ENCODE results near the gene RBM15B.
"Not testable (repeated sequence)": the region's sequence is repeated elsewhere in the genome, so short reads cannot be mapped to it uniquely, and the experiment has no call there.

The RBM15B gene

GRCh38 chr3:51384055-51384725 is 6.9 kb upstream of the RBM15B start:
- H3K4me1 ChIP-seq (ENCODE audit: control insufficient read depth, insufficient read depth, low read length), result peaks cover 13% of the 10 kb centered on the region
- no peaks in the 10 kb centered on the region for H3K9me3 ChIP-seq (ENCODE audit: control insufficient read depth, low read length)
- H3K36me3 ChIP-seq (ENCODE audit: control insufficient read depth, insufficient read depth, low read length), result peaks cover 19% of the 10 kb centered on the region
- no peaks in the 10 kb centered on the region for H3K27me3 ChIP-seq (ENCODE audit: control insufficient read depth, insufficient read depth, low read length, poor library complexity, severe bottlenecking)
- H3K27ac ChIP-seq (ENCODE audit: insufficient read depth, low read depth, low read length, poor library complexity, severe bottlenecking), result peak overlapping the region; percentile 93
- peak overlapping the region; percentile 98 for H3K4me3 ChIP-seq (ENCODE audit: insufficient read depth, low read depth, low read length)
- WGBS, 2 experiments, result 1% methylated on average over 29 of the region's 29 CpGs

- Histone ChIP-seq H3K9me3 (ENCODE audit: control insufficient read depth, low read length) (no peaks in the 10 kb centered on the region), H3K27me3 (ENCODE audit: control insufficient read depth, insufficient read depth, low read length, poor library complexity, severe bottlenecking) (no peaks in the 10 kb centered on the region), H3K4me1 (ENCODE audit: control insufficient read depth, insufficient read depth, low read length) (peaks cover 13% of the 10 kb centered on the region), H3K27ac (ENCODE audit: insufficient read depth, low read depth, low read length, poor library complexity, severe bottlenecking) (peak within 1 kb of the TSS; percentile 93), H3K4me3 (ENCODE audit: insufficient read depth, low read depth, low read length) (peak within 1 kb of the TSS; percentile 98), H3K36me3 (ENCODE audit: control insufficient read depth, insufficient read depth, low read length) (peaks cover 22% of the 10 kb centered on the region)
- 1% methylated on average over 65 of the region's 65 CpGs for WGBS, 2 experiments
Observed at GRCh38 chr3:51384726-51385473, 6.2 kb upstream of the RBM15B start, which contains the start of gene MANF. Gene MANF (plus strand): TSS chr3:51385291. CDS start chr3:51385343, 52 bp downstream.

- WGBS, 2 experiments, result 5% methylated on average over 18 of the region's 18 CpGs
- peaks cover 13% of the 10 kb centered on the region for H3K4me1 ChIP-seq (ENCODE audit: control insufficient read depth, insufficient read depth, low read length)
- peaks cover 28% of the 10 kb centered on the region for H3K36me3 ChIP-seq (ENCODE audit: control insufficient read depth, insufficient read depth, low read length)
- no peaks in the 10 kb centered on the region for H3K27me3 ChIP-seq (ENCODE audit: control insufficient read depth, insufficient read depth, low read length, poor library complexity, severe bottlenecking)
- H3K4me3 ChIP-seq (ENCODE audit: insufficient read depth, low read depth, low read length), result peak overlapping the region; percentile 98
- H3K9me3 ChIP-seq (ENCODE audit: control insufficient read depth, low read length), result no peaks in the 10 kb centered on the region
- H3K27ac ChIP-seq (ENCODE audit: insufficient read depth, low read depth, low read length, poor library complexity, severe bottlenecking), result no peak overlapping the region
Observed at GRCh38 chr3:51385621-51386091, 5.4 kb upstream of the RBM15B start.

- WGBS, 2 experiments, result 63 to 79% methylated on average over 8 of the region's 8 CpGs
- Histone ChIP-seq H3K36me3 (ENCODE audit: control insufficient read depth, insufficient read depth, low read length) (peaks cover 28% of the 10 kb centered on the region), H3K27ac (ENCODE audit: insufficient read depth, low read depth, low read length, poor library complexity, severe bottlenecking) (no peak overlapping the region), H3K4me1 (ENCODE audit: control insufficient read depth, insufficient read depth, low read length) (peaks cover 13% of the 10 kb centered on the region), H3K4me3 (ENCODE audit: insufficient read depth, low read depth, low read length) (peak overlapping the region; percentile 98), H3K27me3 (ENCODE audit: control insufficient read depth, insufficient read depth, low read length, poor library complexity, severe bottlenecking) (no peaks in the 10 kb centered on the region), H3K9me3 (ENCODE audit: control insufficient read depth, low read length) (no peaks in the 10 kb centered on the region)
Observed at GRCh38 chr3:51386159-51386851, 4.8 kb upstream of the RBM15B start.

DNA sequence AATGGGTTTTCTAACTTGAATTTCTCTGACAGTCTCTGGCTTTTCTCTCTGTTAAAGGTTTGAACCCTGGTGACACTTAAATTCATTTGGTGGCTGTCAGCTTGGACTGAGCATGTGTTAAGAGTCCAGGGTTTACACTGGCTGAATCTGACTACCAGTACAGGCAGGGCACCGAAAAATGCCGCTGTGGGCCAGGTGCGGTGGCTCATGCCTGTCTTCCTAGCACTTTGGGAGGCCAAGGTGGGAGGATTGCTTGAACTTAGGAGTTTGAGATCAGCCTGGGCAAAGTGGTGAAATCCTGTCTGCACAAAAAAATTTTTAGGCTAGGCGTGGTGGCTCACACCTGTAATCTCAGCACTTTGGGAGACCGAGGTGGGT is 4.2 kb upstream of the RBM15B start:
- H3K27ac ChIP-seq (ENCODE audit: insufficient read depth, low read depth, low read length, poor library complexity, severe bottlenecking), result no peak overlapping the region
- H3K4me3 ChIP-seq (ENCODE audit: insufficient read depth, low read depth, low read length), result no peak overlapping the region

DNA sequence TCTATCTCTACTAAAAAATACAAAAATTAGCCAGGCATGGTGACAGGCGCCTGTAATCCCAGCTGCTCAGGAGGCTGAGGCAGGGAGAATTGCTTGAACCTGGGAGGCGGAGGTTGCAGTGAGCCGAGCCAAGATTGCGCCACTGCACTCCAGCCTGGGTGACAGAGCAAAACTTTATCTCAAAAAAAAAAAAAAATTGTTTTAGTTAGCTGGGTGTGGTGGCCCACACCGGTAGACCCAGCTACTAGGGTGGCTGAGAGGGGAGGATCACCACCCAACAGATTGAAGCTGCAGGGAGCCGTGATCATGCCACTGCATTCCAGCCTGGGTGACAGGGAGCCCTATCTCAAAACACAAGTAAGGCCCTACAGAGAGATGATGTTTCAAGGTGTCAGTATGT is 3.8 kb upstream of the RBM15B start:
- not testable (repeated sequence) for H3K27me3 ChIP-seq (ENCODE audit: control insufficient read depth, insufficient read depth, low read length, poor library complexity, severe bottlenecking); H3K27ac ChIP-seq (ENCODE audit: insufficient read depth, low read depth, low read length, poor library complexity, severe bottlenecking); H3K9me3 ChIP-seq (ENCODE audit: control insufficient read depth, low read length); H3K4me3 ChIP-seq (ENCODE audit: insufficient read depth, low read depth, low read length)
- H3K36me3 ChIP-seq (ENCODE audit: control insufficient read depth, insufficient read depth, low read length), result peaks cover 31% of the 10 kb centered on the region
- 93 to 95% methylated on average over 6 of the region's 6 CpGs for WGBS, 2 experiments
- H3K4me1 ChIP-seq (ENCODE audit: control insufficient read depth, insufficient read depth, low read length), result peaks cover 15% of the 10 kb centered on the region

More for the DNA sequence above, 4.2 kb upstream of the RBM15B start:
- peaks cover 13% of the 10 kb centered on the region for H3K4me1 ChIP-seq (ENCODE audit: control insufficient read depth, insufficient read depth, low read length)
- no peaks in the 10 kb centered on the region for H3K27me3 ChIP-seq (ENCODE audit: control insufficient read depth, insufficient read depth, low read length, poor library complexity, severe bottlenecking)
- peaks cover 28% of the 10 kb centered on the region for H3K36me3 ChIP-seq (ENCODE audit: control insufficient read depth, insufficient read depth, low read length)
- 91 to 93% methylated on average over 5 of the region's 5 CpGs for WGBS, 2 experiments
- H3K9me3 ChIP-seq (ENCODE audit: control insufficient read depth, low read length), result no peaks in the 10 kb centered on the region

GRCh38 chr3:51388286-51389029 is 2.6 kb upstream of the RBM15B start:
- H3K36me3 ChIP-seq (ENCODE audit: control insufficient read depth, insufficient read depth, low read length), result peaks cover 43% of the 10 kb centered on the region
- H3K27me3 ChIP-seq (ENCODE audit: control insufficient read depth, insufficient read depth, low read length, poor library complexity, severe bottlenecking), result no peaks in the 10 kb centered on the region
- H3K27ac ChIP-seq (ENCODE audit: insufficient read depth, low read depth, low read length, poor library complexity, severe bottlenecking), result no peak overlapping the region
- no peaks in the 10 kb centered on the region for H3K9me3 ChIP-seq (ENCODE audit: control insufficient read depth, low read length)
- H3K4me1 ChIP-seq (ENCODE audit: control insufficient read depth, insufficient read depth, low read length), result peaks cover 26% of the 10 kb centered on the region
- 95 to 97% methylated on average over 6 of the region's 6 CpGs for WGBS, 2 experiments
- H3K4me3 ChIP-seq (ENCODE audit: insufficient read depth, low read depth, low read length), result no peak overlapping the region

- no peaks in the 10 kb centered on the region for H3K9me3 ChIP-seq (ENCODE audit: control insufficient read depth, low read length)
- WGBS, 2 experiments, result 88 to 89% methylated on average over 6 of the region's 6 CpGs
- H3K27me3 ChIP-seq (ENCODE audit: control insufficient read depth, insufficient read depth, low read length, poor library complexity, severe bottlenecking), result no peaks in the 10 kb centered on the region
- no peak overlapping the region for H3K4me3 ChIP-seq (ENCODE audit: insufficient read depth, low read depth, low read length)
- H3K4me1 ChIP-seq (ENCODE audit: control insufficient read depth, insufficient read depth, low read length), result peaks cover 30% of the 10 kb centered on the region
- H3K27ac ChIP-seq (ENCODE audit: insufficient read depth, low read depth, low read length, poor library complexity, severe bottlenecking), result no peak overlapping the region
- peaks cover 53% of the 10 kb centered on the region for H3K36me3 ChIP-seq (ENCODE audit: control insufficient read depth, insufficient read depth, low read length)
Observed at GRCh38 chr3:51389423-51390183, 1.5 kb upstream of the RBM15B start.

DNA sequence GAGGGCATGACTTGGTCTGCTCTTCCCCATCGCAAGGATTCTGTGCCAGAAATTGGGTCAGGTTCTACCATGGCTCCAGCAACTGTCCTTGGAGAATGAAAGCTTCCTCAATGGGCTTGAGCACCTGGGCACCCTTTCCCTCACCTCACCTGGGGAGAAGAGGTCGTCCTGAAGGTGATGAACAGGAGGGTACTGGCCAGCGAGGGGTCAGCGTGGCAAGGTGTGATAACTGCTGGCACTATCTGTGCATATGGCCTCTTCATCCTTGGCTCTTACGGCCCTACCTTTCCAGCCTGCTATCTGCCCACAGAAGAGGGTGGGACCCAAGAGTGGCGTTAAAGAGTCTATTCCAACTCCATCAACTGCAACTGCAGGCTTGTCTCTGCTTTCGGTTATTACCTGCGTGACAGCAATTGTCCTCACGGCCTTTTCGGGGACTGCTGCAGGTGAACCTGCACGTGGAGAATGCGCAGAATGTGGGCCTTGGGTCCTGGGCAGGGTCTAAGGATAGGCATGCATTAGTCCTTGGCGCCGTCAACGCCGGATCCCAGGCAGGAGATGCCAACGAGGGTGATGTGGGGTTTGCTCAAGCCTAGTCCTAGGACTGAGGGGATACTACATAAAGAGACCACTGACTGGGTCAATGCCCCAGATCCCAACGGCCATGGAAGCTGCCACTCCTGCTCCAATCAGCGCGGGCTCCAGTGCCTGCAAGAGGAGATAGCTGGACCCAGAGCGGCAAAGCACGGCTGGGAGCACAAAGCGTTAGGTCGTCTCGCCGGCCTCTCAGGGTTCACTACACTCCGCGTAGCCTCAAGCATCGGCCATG is 625 bp upstream of the RBM15B start:
- Histone ChIP-seq H3K27me3 (ENCODE audit: control insufficient read depth, insufficient read depth, low read length, poor library complexity, severe bottlenecking) (no peaks in the 10 kb centered on the region), H3K9me3 (ENCODE audit: control insufficient read depth, low read length) (no peaks in the 10 kb centered on the region), H3K4me3 (ENCODE audit: insufficient read depth, low read depth, low read length) (peak overlapping the region; percentile 24), H3K4me1 (ENCODE audit: control insufficient read depth, insufficient read depth, low read length) (peaks cover 37% of the 10 kb centered on the region), H3K27ac (ENCODE audit: insufficient read depth, low read depth, low read length, poor library complexity, severe bottlenecking) (peak overlapping the region; percentile 68), H3K36me3 (ENCODE audit: control insufficient read depth, insufficient read depth, low read length) (peaks cover 54% of the 10 kb centered on the region)
- 55 to 56% methylated on average over 29 of the region's 29 CpGs for WGBS, 2 experiments
